ENCODE data around the gene SORBS2. TPM values are rescaled to one million over a fixed set of nuclear protein-coding genes. Genes with fewer than 3 reads are reported as not detected.

Gene SORBS2
- total and polyA plus RNA-seq, 2 donors (not counting 1 experiment from before 2014, with no cell fraction given) = 0.33 to 3.0 TPM

DNA sequence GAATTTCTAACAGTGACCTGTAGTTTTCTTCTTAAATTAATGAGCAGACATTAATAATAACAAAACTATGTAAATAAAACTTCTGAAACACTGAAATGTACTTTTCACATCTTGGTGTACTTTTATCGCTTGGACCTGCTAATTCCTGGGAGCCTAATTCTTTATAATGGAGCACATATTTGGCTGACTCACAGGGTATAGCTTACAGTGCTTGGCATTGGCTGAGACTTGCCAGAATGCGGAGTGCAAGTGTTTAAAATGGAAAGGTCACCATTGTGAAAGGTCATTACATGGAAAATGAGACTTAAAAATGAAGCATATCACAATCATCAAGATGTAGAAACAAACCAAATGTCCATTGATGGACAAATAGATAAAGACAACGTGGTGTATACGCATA is 139.4 kb downstream of the SORBS2 start:
- Histone ChIP-seq H3K36me3 (ENCODE audit: control insufficient read depth, insufficient read depth, low read length) (no peaks in the 10 kb centered on the region), H3K79me2 (ENCODE audit: control insufficient read depth, insufficient read depth, low read length) (no peaks in the 10 kb centered on the region), H3K4me2 (ENCODE audit: extremely low read depth, insufficient read depth, low read length) (no peak overlapping the region), H3K27me3 (ENCODE audit: control insufficient read depth, insufficient read depth, low read length) (no peaks in the 10 kb centered on the region), H3K9me3 (ENCODE audit: control insufficient read depth, insufficient read depth, low read depth, low read length) (no peaks in the 10 kb centered on the region), H3K9ac (ENCODE audit: insufficient read depth, low read length) (no peak overlapping the region), H3K27ac (ENCODE audit: insufficient read depth, low read length) (no peak overlapping the region), H3K4me3 (replicated peaks in 1 of 4; ENCODE audit: control extremely low read depth in 1 of 4, insufficient read depth in 1 of 4, low read depth in 3 of 4, low read length in 4 of 4) (no peak overlapping the region), H2AFZ (ENCODE audit: low read length) (no peak overlapping the region), H4K20me1 (ENCODE audit: control insufficient read depth, extremely low read depth, insufficient read depth, low read length) (no peaks in the 10 kb centered on the region), H3K4me1 (ENCODE audit: control insufficient read depth, extremely low read depth, insufficient read depth, low read length) (no peaks in the 10 kb centered on the region)
- no peak for TF ChIP-seq EZH2 (IDR thresholded peaks at IDR 0.05; ENCODE audit: low read length, missing control alignments)
- TF ChIP-seq, protein P1, sequence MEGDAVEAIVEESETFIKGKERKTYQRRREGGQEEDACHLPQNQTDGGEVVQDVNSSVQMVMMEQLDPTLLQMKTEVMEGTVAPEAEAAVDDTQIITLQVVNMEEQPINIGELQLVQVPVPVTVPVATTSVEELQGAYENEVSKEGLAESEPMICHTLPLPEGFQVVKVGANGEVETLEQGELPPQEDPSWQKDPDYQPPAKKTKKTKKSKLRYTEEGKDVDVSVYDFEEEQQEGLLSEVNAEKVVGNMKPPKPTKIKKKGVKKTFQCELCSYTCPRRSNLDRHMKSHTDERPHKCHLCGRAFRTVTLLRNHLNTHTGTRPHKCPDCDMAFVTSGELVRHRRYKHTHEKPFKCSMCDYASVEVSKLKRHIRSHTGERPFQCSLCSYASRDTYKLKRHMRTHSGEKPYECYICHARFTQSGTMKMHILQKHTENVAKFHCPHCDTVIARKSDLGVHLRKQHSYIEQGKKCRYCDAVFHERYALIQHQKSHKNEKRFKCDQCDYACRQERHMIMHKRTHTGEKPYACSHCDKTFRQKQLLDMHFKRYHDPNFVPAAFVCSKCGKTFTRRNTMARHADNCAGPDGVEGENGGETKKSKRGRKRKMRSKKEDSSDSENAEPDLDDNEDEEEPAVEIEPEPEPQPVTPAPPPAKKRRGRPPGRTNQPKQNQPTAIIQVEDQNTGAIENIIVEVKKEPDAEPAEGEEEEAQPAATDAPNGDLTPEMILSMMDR (conservative IDR thresholded peaks at IDR 0.05 in 1 of 2, IDR thresholded peaks at IDR 0.05 in 1 of 2; ENCODE audit: low read depth in 1 of 2, low read length in 2 of 2) = no peak
- peak; percentile 18 for DNase-seq (ENCODE audit: low read depth in 2 of 2)

DNA sequence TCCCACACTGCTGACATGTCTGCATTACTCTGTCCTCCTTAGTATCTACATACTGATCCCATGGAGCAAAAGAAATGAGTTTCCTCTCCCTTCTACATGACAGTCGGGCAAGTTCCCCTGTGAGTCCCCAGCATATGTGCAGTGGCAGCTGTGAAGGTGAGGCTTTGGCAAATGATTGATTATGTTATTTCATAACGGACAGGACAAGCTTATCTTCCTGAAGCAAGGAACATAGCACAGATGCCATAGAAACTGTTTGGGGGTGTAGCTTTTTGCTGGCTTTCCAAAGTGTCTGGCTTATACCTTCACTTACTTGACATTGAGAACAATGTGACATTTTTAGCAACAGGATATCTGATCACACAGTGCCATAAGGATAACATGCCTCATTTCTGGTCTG is 139.8 kb downstream of the SORBS2 start:
- DNase-seq (ENCODE audit: low read depth in 2 of 2) = no peak
- no peaks in the 10 kb centered on the region for H3K79me2 ChIP-seq (ENCODE audit: control insufficient read depth, insufficient read depth, low read length)
- H3K27ac ChIP-seq (ENCODE audit: insufficient read depth, low read length) = no peak overlapping the region
- TF ChIP-seq EZH2 (IDR thresholded peaks at IDR 0.05; ENCODE audit: low read length, missing control alignments) = no peak
- TF ChIP-seq, protein P1 (conservative IDR thresholded peaks at IDR 0.05 in 1 of 2, IDR thresholded peaks at IDR 0.05 in 1 of 2; ENCODE audit: low read depth in 1 of 2, low read length in 2 of 2) = no peak
- no peaks in the 10 kb centered on the region for H3K36me3 ChIP-seq (ENCODE audit: control insufficient read depth, insufficient read depth, low read length)
- H2AFZ ChIP-seq (ENCODE audit: low read length) = no peak overlapping the region
- H3K27me3 ChIP-seq (ENCODE audit: control insufficient read depth, insufficient read depth, low read length) = no peaks in the 10 kb centered on the region
- no peaks in the 10 kb centered on the region for H3K9me3 ChIP-seq (ENCODE audit: control insufficient read depth, insufficient read depth, low read depth, low read length)
- no peak overlapping the region for H3K4me3 ChIP-seq (replicated peaks in 1 of 4; ENCODE audit: control extremely low read depth in 1 of 4, insufficient read depth in 1 of 4, low read depth in 3 of 4, low read length in 4 of 4)
- H4K20me1 ChIP-seq (ENCODE audit: control insufficient read depth, extremely low read depth, insufficient read depth, low read length) = no peaks in the 10 kb centered on the region
- H3K4me2 ChIP-seq (ENCODE audit: extremely low read depth, insufficient read depth, low read length) = no peak overlapping the region
- no peak overlapping the region for H3K9ac ChIP-seq (ENCODE audit: insufficient read depth, low read length)
- H3K4me1 ChIP-seq (ENCODE audit: control insufficient read depth, extremely low read depth, insufficient read depth, low read length) = no peaks in the 10 kb centered on the region

DNA sequence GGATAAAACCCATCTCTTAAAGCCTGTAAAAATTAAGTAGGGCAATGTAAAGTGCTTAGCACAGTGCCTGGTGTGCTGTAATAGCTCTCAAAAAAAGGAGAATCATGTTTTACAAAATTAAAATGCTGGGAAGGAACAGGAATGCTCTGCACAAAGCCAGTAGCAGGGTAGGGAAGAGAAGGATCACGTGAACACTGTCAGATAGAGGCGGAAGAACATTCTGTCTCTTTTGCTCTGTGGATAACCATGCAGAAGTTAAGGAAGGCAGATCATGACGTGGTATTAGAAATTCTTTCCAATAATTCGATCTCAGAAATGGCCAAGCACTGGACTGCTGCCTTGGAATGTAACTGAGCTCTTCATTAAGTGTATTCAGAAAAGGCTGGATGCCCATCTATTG is 140.5 kb downstream of the SORBS2 start:
- DNase-seq (ENCODE audit: low read depth in 2 of 2) = no peak
- H4K20me1 ChIP-seq (ENCODE audit: control insufficient read depth, extremely low read depth, insufficient read depth, low read length) = no peaks in the 10 kb centered on the region
- TF ChIP-seq, protein P1 (conservative IDR thresholded peaks at IDR 0.05 in 1 of 2, IDR thresholded peaks at IDR 0.05 in 1 of 2; ENCODE audit: low read depth in 1 of 2, low read length in 2 of 2) = no peak
- no peak for TF ChIP-seq EZH2 (IDR thresholded peaks at IDR 0.05; ENCODE audit: low read length, missing control alignments)
- no peak overlapping the region for H3K4me2 ChIP-seq (ENCODE audit: extremely low read depth, insufficient read depth, low read length)
- H2AFZ ChIP-seq (ENCODE audit: low read length) = no peak overlapping the region
- H3K4me3 ChIP-seq (replicated peaks in 1 of 4; ENCODE audit: control extremely low read depth in 1 of 4, insufficient read depth in 1 of 4, low read depth in 3 of 4, low read length in 4 of 4) = no peak overlapping the region
- no peaks in the 10 kb centered on the region for H3K79me2 ChIP-seq (ENCODE audit: control insufficient read depth, insufficient read depth, low read length)
- H3K9me3 ChIP-seq (ENCODE audit: control insufficient read depth, insufficient read depth, low read depth, low read length) = no peaks in the 10 kb centered on the region
- no peaks in the 10 kb centered on the region for H3K36me3 ChIP-seq (ENCODE audit: control insufficient read depth, insufficient read depth, low read length)
- no peak overlapping the region for H3K27ac ChIP-seq (ENCODE audit: insufficient read depth, low read length)
- H3K4me1 ChIP-seq (ENCODE audit: control insufficient read depth, extremely low read depth, insufficient read depth, low read length) = no peaks in the 10 kb centered on the region
- H3K27me3 ChIP-seq (ENCODE audit: control insufficient read depth, insufficient read depth, low read length) = no peaks in the 10 kb centered on the region
- no peak overlapping the region for H3K9ac ChIP-seq (ENCODE audit: insufficient read depth, low read length)

All from fibroblast of lung (primary cell).